AG04449 (cell line): ENCODE measurements around the gene EMC9.

Experiments
- CTCF ChIA-PET: fragments of 350-600 bp; formaldehyde crosslinking; extraction: SDS; loops from one replicate; lab custom pipeline; 2021; ENCODE audit warnings: antibody characterized with exemption; lab: Yijun Ruan, JAX
- POLR2A ChIA-PET: fragments of 400-600, 350-600 bp; formaldehyde crosslinking; extraction: SDS; loops from one replicate; lab custom pipeline; 2020; ENCODE audit warnings: antibody characterized with exemption, inconsistent platforms; lab: Yijun Ruan, JAX
- DNase-seq: peaks from one replicate; pipeline ENCODE4 v3.0.0-alpha.2; 2010; ENCODE audit warnings: low read depth, low spot score
- H3K4me3 ChIP-seq: 2 replicates; pipeline ENCODE4 v1.5.1; 2011; ENCODE audit warnings: low read depth, mild to moderate bottlenecking, control low read depth, low read length
- TF ChIP-seq, protein P1 (sequence below): IDR thresholded peaks from one replicate; pipeline ENCODE4 v1.5.1; 2011; ENCODE audit warnings: mild to moderate bottlenecking, moderate library complexity, low read length, control low read depth, inconsistent platforms; ENCODE audit not compliant: insufficient read depth; ENCODE audit errors: missing control alignments

EMC9 gene

DNA sequence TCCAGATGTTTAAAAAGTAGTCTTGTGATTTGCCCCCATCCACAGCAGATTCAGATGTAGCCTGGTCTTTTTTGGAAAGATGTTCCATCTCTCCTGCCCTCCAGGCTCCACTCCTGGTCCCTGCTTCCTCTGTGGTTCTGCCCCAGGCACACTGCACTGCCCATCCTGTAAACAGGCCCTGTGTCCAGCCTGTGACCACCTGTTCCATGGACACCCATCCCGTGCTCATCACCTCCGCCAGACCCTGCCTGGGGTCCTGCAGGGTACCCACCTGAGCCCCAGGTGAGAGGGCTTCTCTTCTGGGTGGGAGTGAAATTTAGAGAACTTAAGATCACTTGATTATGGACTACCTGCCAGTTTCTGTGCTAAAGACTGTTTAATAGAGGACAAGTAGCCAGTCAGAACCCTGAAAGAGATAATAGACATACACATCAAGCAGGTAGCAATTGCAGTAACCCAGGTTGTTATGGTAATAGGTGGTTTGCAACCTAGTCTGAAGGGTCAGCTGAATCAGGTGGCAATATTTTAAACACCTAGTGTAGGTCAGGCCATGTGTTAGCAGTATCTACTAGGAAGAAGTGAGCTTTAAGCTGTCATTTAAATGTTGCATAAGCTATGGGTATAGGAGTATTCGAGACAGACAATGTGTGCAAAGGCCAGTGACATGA lies 8.0 kb upstream of the EMC9 start:
- DNase-seq: no peak
- no peak overlapping the region for H3K4me3 ChIP-seq
- POLR2A ChIA-PET: interaction anchor here (2.2 kb wide), 1 partner anchor 8 kb away, joined by 7 read pairs; the partner anchor contains the start of gene EMC9
- CTCF ChIA-PET: interaction anchor here (1.1 to 8.8 kb wide), 2 partner anchors 11 to 41 kb away, joined by 4 to 165 read pairs; partner anchors contain the start of gene IRF9
- TF ChIP-seq, protein P1, sequence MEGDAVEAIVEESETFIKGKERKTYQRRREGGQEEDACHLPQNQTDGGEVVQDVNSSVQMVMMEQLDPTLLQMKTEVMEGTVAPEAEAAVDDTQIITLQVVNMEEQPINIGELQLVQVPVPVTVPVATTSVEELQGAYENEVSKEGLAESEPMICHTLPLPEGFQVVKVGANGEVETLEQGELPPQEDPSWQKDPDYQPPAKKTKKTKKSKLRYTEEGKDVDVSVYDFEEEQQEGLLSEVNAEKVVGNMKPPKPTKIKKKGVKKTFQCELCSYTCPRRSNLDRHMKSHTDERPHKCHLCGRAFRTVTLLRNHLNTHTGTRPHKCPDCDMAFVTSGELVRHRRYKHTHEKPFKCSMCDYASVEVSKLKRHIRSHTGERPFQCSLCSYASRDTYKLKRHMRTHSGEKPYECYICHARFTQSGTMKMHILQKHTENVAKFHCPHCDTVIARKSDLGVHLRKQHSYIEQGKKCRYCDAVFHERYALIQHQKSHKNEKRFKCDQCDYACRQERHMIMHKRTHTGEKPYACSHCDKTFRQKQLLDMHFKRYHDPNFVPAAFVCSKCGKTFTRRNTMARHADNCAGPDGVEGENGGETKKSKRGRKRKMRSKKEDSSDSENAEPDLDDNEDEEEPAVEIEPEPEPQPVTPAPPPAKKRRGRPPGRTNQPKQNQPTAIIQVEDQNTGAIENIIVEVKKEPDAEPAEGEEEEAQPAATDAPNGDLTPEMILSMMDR: no peak

DNA sequence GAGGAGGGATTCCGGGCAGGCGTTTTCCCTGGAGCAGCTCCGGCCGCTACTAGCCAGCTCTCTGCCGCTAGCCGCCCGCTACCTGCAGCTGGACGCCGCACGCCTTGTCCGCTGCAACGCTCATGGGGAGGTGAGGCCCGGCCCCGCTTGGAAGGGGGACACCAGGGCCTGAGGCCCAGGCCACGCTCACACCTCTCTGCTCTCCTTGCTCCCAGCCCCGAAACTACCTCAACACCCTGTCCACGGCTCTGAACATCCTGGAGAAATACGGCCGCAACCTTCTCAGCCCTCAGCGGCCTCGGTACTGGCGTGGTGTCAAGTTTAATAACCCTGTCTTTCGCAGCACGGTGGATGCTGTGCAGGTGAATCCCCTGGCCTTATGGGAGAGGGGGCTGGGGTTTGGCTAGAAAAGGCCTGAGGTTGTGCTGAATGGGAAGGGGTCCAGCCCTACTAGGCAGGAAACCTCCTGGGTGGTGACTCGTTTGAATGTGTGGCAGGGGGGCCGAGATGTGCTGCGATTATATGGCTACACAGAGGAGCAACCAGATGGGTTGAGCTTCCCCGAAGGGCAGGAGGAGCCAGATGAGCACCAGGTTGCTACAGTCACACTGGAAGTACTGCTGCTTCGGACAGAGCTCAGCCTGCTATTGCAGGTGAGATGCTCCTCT lies 6.5 kb upstream of the EMC9 start:
- ChIA-PET POLR2A (interaction anchor here (1.1 to 2.5 kb wide), 6 partner anchors 8 to 40 kb away, joined by 3 to 14 read pairs (median 8); partner anchors contain the start of genes DCAF11, IPO4, IRF9 and NRL), CTCF (interaction anchor here (1.6 to 8.8 kb wide), 6 partner anchors 8 to 162 kb away, joined by 4 to 165 read pairs (median 11); partner anchors contain the start of genes IRF9 and LTB4R2)
- TF ChIP-seq, protein P1: no peak
- H3K4me3 ChIP-seq: peak overlapping the region; percentile 92
- no peak for DNase-seq

DNA sequence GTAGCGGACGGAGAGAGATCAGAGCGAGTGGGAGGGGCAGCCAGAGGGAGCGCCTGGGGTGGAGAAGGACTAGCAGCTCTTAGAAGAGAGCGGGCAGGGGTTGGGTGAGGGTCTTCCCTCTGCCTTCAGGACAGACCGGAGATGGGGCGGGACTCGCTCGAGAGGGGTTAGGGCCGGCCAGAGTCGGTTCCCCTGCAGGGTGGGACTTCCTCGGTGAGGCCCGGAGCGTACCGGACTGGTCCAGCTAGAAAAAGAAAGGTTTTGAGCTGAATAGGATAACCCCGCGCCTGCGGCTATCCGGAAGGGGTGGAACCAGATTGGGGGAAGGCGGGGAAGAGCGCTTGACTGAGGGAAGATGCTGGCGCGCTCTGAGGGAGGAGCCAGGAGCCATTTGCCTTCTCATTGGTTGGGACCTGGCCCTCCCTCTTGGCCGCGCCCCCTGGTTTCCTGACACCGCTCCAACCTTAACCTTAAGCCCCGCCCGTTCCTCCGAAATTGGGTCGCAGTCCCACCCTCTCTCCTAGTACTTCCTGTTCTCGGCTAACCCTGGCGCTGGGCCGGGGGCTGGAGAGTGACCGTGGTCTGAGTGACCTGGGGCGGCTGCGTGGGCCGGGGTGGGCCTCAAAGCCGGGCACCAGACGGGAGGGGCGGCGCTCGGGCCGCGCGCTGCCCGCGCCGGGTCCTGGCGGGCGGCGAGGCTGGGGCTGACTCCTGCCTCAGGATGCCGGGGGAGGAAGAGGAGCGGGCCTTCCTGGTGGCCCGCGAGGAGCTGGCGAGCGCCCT lies 5.8 kb upstream of the EMC9 start, which contains the start of gene RNF31:
Gene RNF31, plus strand, starts transcription at position 521 of the 783 bp plus-strand sequence. Its CDS starts 201 bp downstream, at position 722.
- H3K4me3 ChIP-seq: peak within 1 kb of the TSS; percentile 92
- ChIA-PET CTCF (interaction anchor here (1.6 to 8.8 kb wide), 8 partner anchors 9 to 163 kb away, joined by 4 to 165 read pairs (median 11); partner anchors contain the start of genes IRF9 and LTB4R2), POLR2A (interaction anchor here (0.6 to 2.5 kb wide), 12 partner anchors 9 to 80 kb away, joined by 3 to 14 read pairs (median 4); partner anchors contain the start of genes DCAF11, IPO4, IRF9 and NRL)
- TF ChIP-seq, protein P1: no peak
- peak; percentile 88 for DNase-seq

DNA sequence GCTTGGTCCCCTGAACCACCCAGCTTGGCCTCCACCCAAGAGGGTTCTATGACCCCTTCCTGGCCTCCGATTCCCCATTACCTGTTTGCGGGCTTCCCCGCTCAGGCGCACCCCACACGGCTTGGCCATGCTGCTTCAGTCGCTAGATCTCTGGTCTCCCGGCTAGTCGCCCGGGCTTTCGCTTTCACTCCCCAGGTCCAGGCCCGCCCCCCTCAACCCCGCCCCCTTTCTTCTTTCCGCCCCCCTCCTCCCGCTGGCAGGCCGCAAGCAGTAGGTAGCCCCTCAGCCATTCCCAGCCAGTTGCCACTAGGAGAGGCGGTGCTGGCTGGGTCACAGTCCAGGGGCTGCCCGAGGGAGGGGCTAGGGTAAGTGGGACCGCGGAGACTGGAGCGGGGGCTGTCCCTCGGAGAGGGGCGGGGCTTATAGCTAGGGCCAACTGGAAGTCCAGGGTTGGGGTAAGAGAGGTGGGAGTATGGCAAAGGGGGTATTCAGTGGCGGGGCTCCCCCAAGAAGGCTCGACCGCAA lies 5.1 kb upstream of the EMC9 start, which contains the start of gene PSME2:
Gene PSME2, minus strand, starts transcription at position 158 of the 525 bp plus-strand sequence. Its CDS starts 29 bp downstream, at position 129.
- POLR2A ChIA-PET: interaction anchor here (0.5 to 2.5 kb wide), 11 partner anchors 9 to 79 kb away, joined by 3 to 14 read pairs (median 5); partner anchors contain the start of genes DCAF11, IPO4, IRF9 and NRL
- peak; percentile 76 for DNase-seq
- TF ChIP-seq, protein P1: no peak
- H3K4me3 ChIP-seq: peak within 1 kb of the TSS; percentile 92
- CTCF ChIA-PET: interaction anchor here (0.9 to 8.8 kb wide), 9 partner anchors 9 to 164 kb away, joined by 3 to 165 read pairs (median 11); partner anchors contain the start of genes IRF9 and LTB4R2

DNA sequence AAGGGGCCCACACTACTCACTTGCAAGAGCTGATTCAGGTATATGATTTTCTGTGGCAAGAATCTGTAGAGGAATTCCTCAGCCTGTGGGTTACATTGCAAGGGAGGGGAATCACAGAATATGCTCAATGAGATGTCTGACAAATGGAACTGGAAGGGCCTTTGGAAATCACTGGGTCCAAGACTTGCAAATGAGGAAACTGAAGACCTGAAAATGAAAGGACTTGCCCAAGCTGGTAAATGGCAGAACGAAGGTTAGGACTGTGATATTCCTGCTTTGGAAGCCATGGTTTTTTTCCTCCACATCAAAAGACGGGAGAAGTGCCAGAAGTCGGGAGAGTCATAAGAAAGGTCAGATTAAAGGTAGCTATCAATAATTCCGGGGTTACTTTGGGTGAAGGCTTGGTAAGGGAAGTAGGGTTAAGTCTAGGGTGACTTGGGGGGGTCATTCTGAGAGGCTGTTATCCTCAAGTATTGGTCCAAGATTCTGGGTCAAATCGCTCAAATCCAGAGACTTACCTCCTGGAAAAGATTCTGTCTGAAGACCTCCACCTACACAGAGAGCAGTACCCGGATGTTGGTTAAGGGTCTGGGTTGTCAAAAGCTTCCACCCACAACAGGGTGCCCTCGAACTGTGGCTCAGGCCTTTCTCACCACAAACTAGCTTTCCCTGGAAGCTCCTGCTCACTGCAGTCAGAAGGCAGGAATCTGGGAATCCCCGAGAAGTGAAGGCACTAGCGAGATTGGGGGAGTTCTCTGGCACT lies 4.5 kb upstream of the EMC9 start:
- no peak for DNase-seq
- CTCF ChIA-PET: interaction anchor here (0.9 to 8.8 kb wide), 8 partner anchors 9 to 162 kb away, joined by 3 to 165 read pairs (median 11); partner anchors contain the start of genes CIDEB and IRF9
- H3K4me3 ChIP-seq: peak overlapping the region; percentile 79
- POLR2A ChIA-PET: interaction anchor here (0.5 to 2.5 kb wide), 7 partner anchors 10 to 42 kb away, joined by 3 to 14 read pairs (median 5); partner anchors contain the start of genes DCAF11, IPO4, IRF9 and NRL
- TF ChIP-seq, protein P1: no peak
